Natural killer cell treated with Interleukin-12 subunit alpha and Interleukin-12 subunit beta and Interleukin-15 and Interleukin-18, amount 100 ng/mL, for 72 hours (primary cell): ENCODE measurements around the gene SOAT1. TPM values are rescaled to one million over a fixed set of nuclear protein-coding genes. Genes with fewer than 3 reads are reported as not detected.
"Not testable (repeated sequence)": the region's sequence is repeated elsewhere in the genome, so short reads cannot be mapped to it uniquely, and the experiment has no call there.

Experiments
- ATAC-seq, 2 donors: fragments of 150-1000 bp; cut with Tn5 transposase in 1 of 2; sonication (Bioruptor Pico), chemical (Tn5 transposase) in 1 of 2; 2 replicates each; pipeline ENCODE4 v1.10.0; 2021
- DNase-seq: peaks from one replicate; pipeline ENCODE4 v3.0.0; 2022; ENCODE audit warnings: low spot score
- H3K27ac Mint-ChIP-seq, 2 donors: 1 replicate in 1 of 2; 2 replicates in 1 of 2; pipeline ENCODE4 v1.8.0; 2022; ENCODE audit warnings: mixed read lengths in 2 of 2, mild to moderate bottlenecking in 1 of 2, moderate library complexity in 1 of 2
- H3K27me3 Mint-ChIP-seq, 2 donors: 1 replicate in 1 of 2; 2 replicates in 1 of 2; pipeline ENCODE4 v1.8.0; 2022; ENCODE audit warnings: mixed read lengths in 2 of 2
- H3K36me3 Mint-ChIP-seq: one replicate; pipeline ENCODE4 v1.8.0; 2022; ENCODE audit warnings: mixed read lengths
- H3K4me1 Mint-ChIP-seq, 2 donors: 1 replicate in 1 of 2; 2 replicates in 1 of 2; pipeline ENCODE4 v1.8.0; 2022; ENCODE audit warnings: low read depth in 2 of 2, mixed read lengths in 2 of 2, mild to moderate bottlenecking in 1 of 2
- H3K4me3 Mint-ChIP-seq: one replicate; pipeline ENCODE4 v1.8.0; 2022; ENCODE audit warnings: mixed read lengths
- H3K9me3 Mint-ChIP-seq: 2 replicates; pipeline ENCODE4 v1.8.0; 2022; ENCODE audit warnings: mixed read lengths
- total RNA-seq, 2 donors: library from RNA; stranded (reverse); gene quantifications; one replicate each; pipeline ENCODE4 v1.2.3, GENCODE V29; 2022

SOAT1 gene
- total RNA-seq, result 10 to 100 TPM; 52.9 to 78.3 TPM

- H3K27ac Mint-ChIP-seq, result peak within 1 kb of the TSS; percentile 84
- H3K4me3 Mint-ChIP-seq, result peak within 1 kb of the TSS; percentile 94
- H3K4me1 Mint-ChIP-seq, result peaks cover 13 to 31% of the 10 kb centered on the region in 2 donors
- ATAC-seq (peak; percentile 100), DNase-seq (peak; percentile 97)
- peaks cover 0 to 2% of the 10 kb centered on the region in 2 donors for H3K27me3 Mint-ChIP-seq
- H3K9me3 Mint-ChIP-seq, result no peaks in the 10 kb centered on the region
- peaks cover 6% of the 10 kb centered on the region for H3K36me3 Mint-ChIP-seq
These were observed at the start of gene SOAT1 for GRCh38 chr1:179293340-179294327. Gene SOAT1, plus strand, starts transcription at chr1:179293797. Its CDS starts 8,888 bp downstream, at chr1:179302685.

- H3K27me3 Mint-ChIP-seq, ATAC-seq, H3K4me1 Mint-ChIP-seq, H3K9me3 Mint-ChIP-seq, DNase-seq, H3K27ac Mint-ChIP-seq, H3K36me3 Mint-ChIP-seq, H3K4me3 Mint-ChIP-seq: not testable (repeated sequence)
These were observed 48.2 kb upstream of the SOAT1 start for GRCh38 chr1:179245426-179245825.

- Mint-ChIP-seq H3K9me3 (no peaks in the 10 kb centered on the region), H3K27me3 (no peaks in the 10 kb centered on the region), H3K4me3 (no peak overlapping the region), H3K27ac (peak overlapping the region in 1 of 2 donors; percentile 26), H3K36me3 (no peaks in the 10 kb centered on the region), H3K4me1 (peaks cover 0 to 2% of the 10 kb centered on the region in 2 donors)
- DNase-seq (no peak), ATAC-seq (no peak)
These were observed 45.7 kb upstream of the SOAT1 start for GRCh38 chr1:179247923-179248322.

- no peak for DNase-seq
These were observed 41.9 kb upstream of the SOAT1 start for GRCh38 chr1:179251675-179252074.

GRCh38 chr1:179252606-179253005 lies 41.0 kb upstream of the SOAT1 start:
- no peak overlapping the region for H3K27ac Mint-ChIP-seq
- H3K4me1 Mint-ChIP-seq, result peaks cover 0 to 2% of the 10 kb centered on the region in 2 donors
- no peaks in the 10 kb centered on the region for H3K9me3 Mint-ChIP-seq
- ATAC-seq (no peak), DNase-seq (no peak)
- no peak overlapping the region for H3K4me3 Mint-ChIP-seq
- no peaks in the 10 kb centered on the region for H3K27me3 Mint-ChIP-seq
- H3K36me3 Mint-ChIP-seq, result no peaks in the 10 kb centered on the region

More at GRCh38 chr1:179251675-179252074, 41.9 kb upstream of the SOAT1 start:
- Mint-ChIP-seq H3K36me3 (no peaks in the 10 kb centered on the region), H3K4me3 (no peak overlapping the region), H3K27ac (no peak overlapping the region), H3K9me3 (no peaks in the 10 kb centered on the region), H3K4me1 (peaks cover 0 to 2% of the 10 kb centered on the region in 2 donors), H3K27me3 (no peaks in the 10 kb centered on the region)
- no peak for ATAC-seq

- Mint-ChIP-seq H3K4me3 (no peak overlapping the region), H3K27me3 (no peaks in the 10 kb centered on the region), H3K27ac (no peak overlapping the region), H3K36me3 (no peaks in the 10 kb centered on the region), H3K4me1 (peaks cover 0 to 2% of the 10 kb centered on the region in 2 donors), H3K9me3 (no peaks in the 10 kb centered on the region)
- ATAC-seq (peak in 1 of 2 donors; percentile 69), DNase-seq (no peak)
These were observed 40.2 kb upstream of the SOAT1 start for GRCh38 chr1:179253286-179253972.

- Mint-ChIP-seq H3K36me3 (no peaks in the 10 kb centered on the region), H3K4me3 (no peak overlapping the region), H3K27me3 (no peaks in the 10 kb centered on the region), H3K9me3 (no peaks in the 10 kb centered on the region), H3K4me1 (no peaks in the 10 kb centered on the region), H3K27ac (no peak overlapping the region)
- DNase-seq, result no peak
- ATAC-seq, result no peak
These were observed 31.4 kb upstream of the SOAT1 start for GRCh38 chr1:179262183-179262582.

GRCh38 chr1:179263121-179263520 lies 30.5 kb upstream of the SOAT1 start:
- H3K9me3 Mint-ChIP-seq, result no peaks in the 10 kb centered on the region

GRCh38 chr1:179264507-179264906 lies 29.1 kb upstream of the SOAT1 start:
- H3K4me3 Mint-ChIP-seq, result no peak overlapping the region
- no peaks in the 10 kb centered on the region for H3K36me3 Mint-ChIP-seq

More at GRCh38 chr1:179263121-179263520, 30.5 kb upstream of the SOAT1 start:
- no peak overlapping the region for H3K4me3 Mint-ChIP-seq
- no peak overlapping the region for H3K27ac Mint-ChIP-seq
- H3K27me3 Mint-ChIP-seq, result no peaks in the 10 kb centered on the region
- no peaks in the 10 kb centered on the region for H3K36me3 Mint-ChIP-seq
- no peak for DNase-seq
- H3K4me1 Mint-ChIP-seq, result no peaks in the 10 kb centered on the region
- no peak for ATAC-seq

GRCh38 chr1:179269071-179269470 lies 24.5 kb upstream of the SOAT1 start:
- H3K9me3 Mint-ChIP-seq, result no peaks in the 10 kb centered on the region
- ATAC-seq (no peak), DNase-seq (no peak)
- H3K4me3 Mint-ChIP-seq, result no peak overlapping the region
- H3K36me3 Mint-ChIP-seq, result no peaks in the 10 kb centered on the region
- H3K27ac Mint-ChIP-seq, result no peak overlapping the region
- no peaks in the 10 kb centered on the region for H3K4me1 Mint-ChIP-seq
- no peaks in the 10 kb centered on the region for H3K27me3 Mint-ChIP-seq

More at GRCh38 chr1:179264507-179264906, 29.1 kb upstream of the SOAT1 start:
- H3K27me3 Mint-ChIP-seq, result no peaks in the 10 kb centered on the region
- no peak overlapping the region for H3K27ac Mint-ChIP-seq
- ATAC-seq, result no peak
- DNase-seq, result no peak
- H3K4me1 Mint-ChIP-seq, result no peaks in the 10 kb centered on the region
- no peaks in the 10 kb centered on the region for H3K9me3 Mint-ChIP-seq

GRCh38 chr1:179274424-179274823 lies 19.2 kb upstream of the SOAT1 start:
- H3K4me3 Mint-ChIP-seq, H3K9me3 Mint-ChIP-seq, H3K36me3 Mint-ChIP-seq, DNase-seq, H3K27me3 Mint-ChIP-seq, ATAC-seq, H3K4me1 Mint-ChIP-seq, H3K27ac Mint-ChIP-seq: not testable (repeated sequence)

- no peak for DNase-seq
- ATAC-seq, result no peak
- H3K9me3 Mint-ChIP-seq, result peaks cover 4% of the 10 kb centered on the region
- H3K4me3 Mint-ChIP-seq, result no peak overlapping the region
- no peaks in the 10 kb centered on the region for H3K4me1 Mint-ChIP-seq
- H3K27me3 Mint-ChIP-seq, result peaks cover 0 to 7% of the 10 kb centered on the region in 2 donors
- peaks cover 6% of the 10 kb centered on the region for H3K36me3 Mint-ChIP-seq
- no peak overlapping the region for H3K27ac Mint-ChIP-seq
These were observed 14.7 kb upstream of the SOAT1 start for GRCh38 chr1:179278920-179279319.

GRCh38 chr1:179283992-179284391 lies 9.6 kb upstream of the SOAT1 start:
- no peak overlapping the region for H3K27ac Mint-ChIP-seq
- no peaks in the 10 kb centered on the region for H3K4me1 Mint-ChIP-seq
- peaks cover under 1 to 7% of the 10 kb centered on the region in 2 donors for H3K27me3 Mint-ChIP-seq
- peaks cover 6% of the 10 kb centered on the region for H3K36me3 Mint-ChIP-seq
- no peak for DNase-seq
- ATAC-seq, result no peak
- H3K9me3 Mint-ChIP-seq, result peaks cover 4% of the 10 kb centered on the region
- H3K4me3 Mint-ChIP-seq, result no peak overlapping the region

GRCh38 chr1:179287946-179288345 lies 5.7 kb upstream of the SOAT1 start:
- H3K36me3 Mint-ChIP-seq, result no peaks in the 10 kb centered on the region
- ATAC-seq (no peak), DNase-seq (no peak)
- H3K9me3 Mint-ChIP-seq, result no peaks in the 10 kb centered on the region
- H3K27me3 Mint-ChIP-seq, result peaks cover 2 to 6% of the 10 kb centered on the region in 2 donors
- no peak overlapping the region for H3K4me3 Mint-ChIP-seq
- H3K4me1 Mint-ChIP-seq, result no peaks in the 10 kb centered on the region
- H3K27ac Mint-ChIP-seq, result no peak overlapping the region
